H1 (cell line): ENCODE measurements around the gene OR52I1. TPM values are rescaled to one million over a fixed set of nuclear protein-coding genes. Genes with fewer than 3 reads are reported as not detected.

Source experiments
- CTCF ChIA-PET: fragments of 300-600 bp; sonication (Branson Sonifier 250); formaldehyde crosslinking; loops from one replicate; lab custom pipeline; 2021; ENCODE audit not compliant: partially characterized antibody; lab: Charles Lee
- POLR2A ChIA-PET: fragments of 300-600 bp; sonication (Branson Sonifier 250); formaldehyde crosslinking; loops from one replicate; lab custom pipeline; 2021; ENCODE audit warnings: inconsistent platforms; ENCODE audit not compliant: partially characterized antibody; lab: Charles Lee
- DNase-seq, 2 experiments: peaks; one replicate each; pipeline versions ENCODE4 v3.0.0 to v3.0.0-alpha.2; 2010 to 2022; ENCODE audit warnings: low spot score in 2 of 2, low read depth in 1 of 2, mixed read lengths in 1 of 2
- FAIRE-seq: peaks from 2 replicates; lab custom pipeline; 2011; peaks lifted over from hg19 to GRCh38; lab: Jason Lieb, UNC
- H2AFZ ChIP-seq: 2 replicates; pipeline ENCODE4 v1.8.1; 2012; ENCODE audit warnings: low read length, inconsistent platforms
- H2AK5ac ChIP-seq: 2 replicates; pipeline ENCODE4 v1.6.1; 2013; ENCODE audit warnings: low read depth, low read length
- H2BK120ac ChIP-seq: replicated peaks from 2 replicates; pipeline ENCODE3; 2013; ENCODE audit warnings: low read depth, low read length, inconsistent platforms
- H2BK12ac ChIP-seq: 2 replicates; pipeline ENCODE4 v1.6.1; 2013; ENCODE audit warnings: low read depth, low read length
- H2BK15ac ChIP-seq: 2 replicates; pipeline ENCODE4 v1.6.1; 2013; ENCODE audit warnings: low read length
- H2BK20ac ChIP-seq: 2 replicates; pipeline ENCODE4 v1.6.1; 2013; ENCODE audit warnings: low read length
- H2BK5ac ChIP-seq: 2 replicates; pipeline ENCODE4 v1.6.1; 2013; ENCODE audit warnings: low read depth, low read length
- H3K14ac ChIP-seq: 2 replicates; pipeline ENCODE4 v1.6.1; 2013; ENCODE audit warnings: inconsistent platforms; ENCODE audit not compliant: insufficient read length
- H3K18ac ChIP-seq: 2 replicates; pipeline ENCODE4 v1.6.1; 2013; ENCODE audit warnings: low read length; ENCODE audit errors: extremely low read depth
- H3K23ac ChIP-seq: 2 replicates; pipeline ENCODE4 v1.6.1; 2013; ENCODE audit warnings: inconsistent platforms; ENCODE audit not compliant: insufficient read length
- H3K23me2 ChIP-seq: 2 replicates; pipeline ENCODE4 v1.6.1; 2013; ENCODE audit warnings: low read depth, low read length
- H3K27ac ChIP-seq: 2 replicates; pipeline ENCODE4 v1.6.1; 2011; ENCODE audit warnings: low read depth, low read length, inconsistent platforms
- H3K27me3 ChIP-seq, 4 experiments: replicated peaks in 1 of 4; 1 replicate in 1 of 4; 2 replicates in 3 of 4; pipeline versions ENCODE4 v1.6.1 to v1.8.1; 2011 to 2013; ENCODE audit warnings: low read length in 3 of 4, mild to moderate bottlenecking in 3 of 4, inconsistent platforms in 2 of 4, mixed read lengths in 2 of 4, moderate library complexity in 1 of 4; ENCODE audit not compliant: control insufficient read depth in 3 of 4, insufficient read depth in 3 of 4; ENCODE audit errors: extremely low read depth in 1 of 4
- H3K36me3 ChIP-seq, 4 experiments: 2 replicates each; pipeline versions ENCODE4 v1.6.1 to v1.8.1; 2011 to 2013; ENCODE audit warnings: mild to moderate bottlenecking in 4 of 4, low read length in 3 of 4, moderate library complexity in 2 of 4, control low read depth in 1 of 4, inconsistent platforms in 1 of 4; ENCODE audit not compliant: insufficient read depth in 4 of 4, control insufficient read depth in 2 of 4
- H3K4ac ChIP-seq: replicated peaks from 2 replicates; pipeline ENCODE3; 2013; ENCODE audit warnings: low read length, low read depth, mixed read lengths, inconsistent platforms; ENCODE audit not compliant: insufficient read length
- H3K4me1 ChIP-seq, 4 experiments: replicated peaks in 1 of 4; 1 replicate in 1 of 4; 2 replicates in 3 of 4; pipeline versions ENCODE4 v1.6.1 to v1.8.1; 2011 to 2013; ENCODE audit warnings: low read length in 3 of 4, inconsistent platforms in 2 of 4, mixed read lengths in 1 of 4; ENCODE audit not compliant: insufficient read depth in 4 of 4, control insufficient read depth in 3 of 4
- H3K4me2 ChIP-seq, 2 experiments: 2 replicates each; pipeline versions ENCODE4 v1.6.1 to v1.8.1; 2011 to 2013; ENCODE audit warnings: low read depth in 2 of 2, low read length in 2 of 2, control low read depth in 1 of 2, inconsistent platforms in 1 of 2, mild to moderate bottlenecking in 1 of 2; ENCODE audit not compliant: insufficient read depth in 1 of 2
- H3K4me3 ChIP-seq, 4 experiments: fragments of 200-600, 300-600 bp in 1 of 4; sonication (generic), shearing (Covaris generic), sonication (Bioruptor Twin) in 1 of 4; 2 replicates each; pipeline versions ENCODE4 v1.5.1 to v1.8.1; 2011 to 2016; ENCODE audit warnings: low read length in 4 of 4, low read depth in 3 of 4, control low read depth in 2 of 4, inconsistent platforms in 2 of 4, mild to moderate bottlenecking in 2 of 4, mixed read lengths in 1 of 4, moderate library complexity in 1 of 4; ENCODE audit not compliant: insufficient read depth in 2 of 4; ENCODE audit errors: extremely low read depth in 1 of 4
- H3K56ac ChIP-seq: replicated peaks from 2 replicates; pipeline ENCODE3; 2013; ENCODE audit warnings: low read depth, mild to moderate bottlenecking, mixed read lengths, low read length, inconsistent platforms; ENCODE audit not compliant: insufficient read length
- H3K79me1 ChIP-seq: 2 replicates; pipeline ENCODE4 v1.6.1; 2013; ENCODE audit warnings: low read depth, low read length, control low read depth
- H3K79me2 ChIP-seq, 2 experiments: 2 replicates each; pipeline versions ENCODE4 v1.6.1 to v1.8.1; 2012 to 2013; ENCODE audit warnings: low read length in 2 of 2, mild to moderate bottlenecking in 2 of 2, inconsistent platforms in 1 of 2; ENCODE audit not compliant: insufficient read depth in 2 of 2, control insufficient read depth in 1 of 2
- H3K9ac ChIP-seq, 4 experiments: replicated peaks in 1 of 4; 1 replicate in 1 of 4; 2 replicates in 3 of 4; pipeline versions ENCODE4 v1.6.1 to v1.8.1; 2011 to 2013; ENCODE audit warnings: low read depth in 3 of 4, low read length in 3 of 4, control low read depth in 2 of 4, mild to moderate bottlenecking in 2 of 4, moderate library complexity in 2 of 4, inconsistent platforms in 1 of 4; ENCODE audit errors: extremely low read depth in 1 of 4
- H3K9me3 ChIP-seq, 2 experiments: 2 replicates each; pipeline versions ENCODE4 v1.6.1 to v1.8.1; 2012 to 2013; ENCODE audit warnings: mild to moderate bottlenecking in 2 of 2, moderate library complexity in 2 of 2, control low read depth in 1 of 2, inconsistent platforms in 1 of 2, low read depth in 1 of 2, low read length in 1 of 2, mixed read lengths in 1 of 2; ENCODE audit not compliant: insufficient read depth in 2 of 2
- H4K20me1 ChIP-seq, 2 experiments: replicated peaks in 1 of 2; 2 replicates each; pipeline versions ENCODE3 to v1.8.1; 2011 to 2013; ENCODE audit warnings: inconsistent platforms in 2 of 2, low read length in 2 of 2, mild to moderate bottlenecking in 1 of 2; ENCODE audit not compliant: insufficient read depth in 2 of 2, control insufficient read depth in 1 of 2
- H4K5ac ChIP-seq: 2 replicates; pipeline ENCODE4 v1.6.1; 2013; ENCODE audit warnings: low read length, low read depth, mixed read lengths, inconsistent platforms; ENCODE audit not compliant: insufficient read length
- H4K8ac ChIP-seq: 2 replicates; pipeline ENCODE4 v1.8.0; 2013; ENCODE audit warnings: mild to moderate bottlenecking, moderate library complexity, low read length, inconsistent platforms; ENCODE audit not compliant: insufficient read depth; ENCODE audit errors: extremely low read depth
- H4K91ac ChIP-seq: replicated peaks from 2 replicates; pipeline ENCODE3; 2013; ENCODE audit warnings: low read length, mixed read lengths, inconsistent platforms; ENCODE audit not compliant: insufficient read length
- CBX5 ChIP-seq: fragments of 300-800, 300-1000 bp; sonication (generic); IDR thresholded peaks from 2 replicates; pipeline ENCODE4 v1.7.1; 2016; ENCODE audit warnings: antibody characterized with exemption, low read length, low read depth
- CBX8 ChIP-seq: fragments of 300-800, 300-1000 bp; sonication (generic); IDR thresholded peaks from 2 replicates; pipeline ENCODE4 v1.7.1; 2016; ENCODE audit warnings: low read depth, low read length, borderline replicate concordance
- CEBPB ChIP-seq: IDR thresholded peaks from 2 replicates; pipeline ENCODE4 v1.6.1; 2012; ENCODE audit warnings: low read depth, low read length
- CHD2 ChIP-seq: IDR thresholded peaks from 2 replicates; pipeline ENCODE4 v1.6.1; 2012; ENCODE audit warnings: low read length, improper control_type of control experiment
- FOSL1 ChIP-seq: IDR thresholded peaks from 2 replicates; pipeline ENCODE4 v1.6.1; 2011; ENCODE audit warnings: mild to moderate bottlenecking, low read depth, low read length, moderate library complexity; ENCODE audit not compliant: insufficient read depth
- HDAC2 ChIP-seq, 2 experiments: fragments of 300-600 bp in 1 of 2; sonication (generic) in 1 of 2; IDR thresholded peaks; 2 replicates each; pipeline ENCODE4 v1.6.1; 2011 to 2012; ENCODE audit warnings: low read depth in 2 of 2, low read length in 2 of 2, mild to moderate bottlenecking in 2 of 2, moderate library complexity in 2 of 2, borderline replicate concordance in 1 of 2, inconsistent platforms in 1 of 2
- JUND ChIP-seq: IDR thresholded peaks from 2 replicates; pipeline ENCODE4 v1.6.1; 2011; ENCODE audit warnings: mild to moderate bottlenecking, improper control_type of control experiment, low read length
- NANOG ChIP-seq: IDR thresholded peaks from 2 replicates; pipeline ENCODE4 v1.6.1; 2011; ENCODE audit warnings: low read length, low read depth, mild to moderate bottlenecking, inconsistent platforms; ENCODE audit not compliant: insufficient read depth, poor library complexity, severe bottlenecking
- RAD21 ChIP-seq, 2 experiments: IDR thresholded peaks in 1 of 2; conservative IDR thresholded peaks in 1 of 2; 2 replicates each; pipeline ENCODE4 v1.6.1; 2011; ENCODE audit warnings: low read depth in 2 of 2, low read length in 2 of 2, improper control_type of control experiment in 1 of 2, inconsistent platforms in 1 of 2, mild to moderate bottlenecking in 1 of 2, moderate library complexity in 1 of 2
- RXRA ChIP-seq: IDR thresholded peaks from 2 replicates; pipeline ENCODE4 v1.6.1; 2011; ENCODE audit warnings: low read depth, mild to moderate bottlenecking, low read length, moderate library complexity; ENCODE audit not compliant: insufficient read depth
- TAF1 ChIP-seq: IDR thresholded peaks from 2 replicates; pipeline ENCODE4 v1.6.1; 2011; ENCODE audit warnings: mild to moderate bottlenecking, low read depth, low read length
- TCF12 ChIP-seq: IDR thresholded peaks from 2 replicates; pipeline ENCODE4 v1.6.1; 2011; ENCODE audit warnings: low read depth, mild to moderate bottlenecking, low read length
- WGBS, 2 experiments: shearing (Covaris generic) in 1 of 2; methylation state at CpG; one replicate each; pipeline versions ENCODE4 v1.1.6 to v1.1.7; 2013 to 2015; ENCODE audit warnings: low lambda C conversion rate in 2 of 2, mixed read lengths in 2 of 2, inconsistent platforms in 1 of 2, low coverage in 1 of 2, missing lambda C conversion rate in 1 of 2; ENCODE audit not compliant: insufficient replicate concordance in 2 of 2, insufficient coverage in 1 of 2, insufficient read length in 1 of 2; ENCODE audit errors: extremely low coverage in 1 of 2, missing lambda C conversion rate in 1 of 2; 5-methylcytosine and 5-hydroxymethylcytosine counted together
- polyA plus RNA-seq, 7 experiments: library from polyadenylated mRNA; depleted of rRNA in 3 of 7; stranded (reverse) in 5 of 7; unstranded in 2 of 7; fragments of >200 nt in 5 of 7; fragments of 200-250 nt in 2 of 7; gene quantifications; 1 replicate in 5 of 7; 2 replicates in 1 of 7; 4 replicates in 1 of 7; pipeline versions ENCODE4 v1.2.1 to v1.2.3, GENCODE V29; 2011 to 2013; ENCODE audit warnings: missing spikeins in 2 of 7, mixed read lengths in 2 of 7
- total RNA-seq: library from RNA; stranded (reverse); fragmentation: NEBNext Ultra II Directional; extraction: Animal tissue kit (Norgen Biotek cat#: 25700); gene quantifications from 2 replicates; pipeline ENCODE4 v1.2.1, GENCODE V29; 2021
- TF ChIP-seq, protein P1 (sequence below): IDR thresholded peaks from 2 replicates; pipeline ENCODE4 v1.6.1; 2011; ENCODE audit warnings: low read length, improper control_type of control experiment

The OR52I1 gene
- total and polyA plus RNA-seq, 2 of the 8 experiments (the other 6 are each of a cell fraction or from before 2014, with no cell fraction given) = not detected

DNA sequence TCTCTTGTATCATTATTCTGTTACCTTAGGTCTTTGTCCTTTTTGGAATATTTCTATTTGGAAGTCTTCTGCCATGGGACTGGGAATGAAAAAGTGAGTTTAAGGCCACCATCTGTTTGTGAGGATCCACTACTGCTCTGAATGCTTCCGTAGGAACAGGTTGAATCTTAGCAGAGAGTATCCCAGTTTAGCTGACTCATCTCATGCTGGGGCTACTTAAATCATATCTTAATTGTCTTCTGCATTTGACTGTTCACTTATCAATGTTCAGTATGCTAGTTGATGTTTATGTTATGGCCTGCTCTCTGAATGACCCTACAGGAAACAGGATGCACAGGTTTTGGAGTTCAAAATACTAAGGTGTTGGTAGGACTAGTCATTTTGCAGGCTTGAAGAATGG lies 13.7 kb upstream of the OR52I1 start:
- Histone ChIP-seq H2BK5ac (no peak overlapping the region), H4K20me1 (no peaks in the 10 kb centered on the region), H3K56ac (no peak overlapping the region), H2AFZ (no peak overlapping the region), H3K4me1 (no peaks in the 10 kb centered on the region; a peak in 1 of 7 replicates), H3K14ac (no peak overlapping the region), H3K4ac (no peak overlapping the region), H4K91ac (no peak overlapping the region), H3K23ac (no peak overlapping the region), H3K27ac (no peak overlapping the region), H3K79me2 (no peaks in the 10 kb centered on the region), H3K36me3 (no peaks in the 10 kb centered on the region), H3K4me3 (no peak overlapping the region), H4K8ac (no peak overlapping the region), H3K79me1 (no peaks in the 10 kb centered on the region), H3K27me3 (no peaks in the 10 kb centered on the region), H3K9ac (no peak overlapping the region), H2BK20ac (no peak overlapping the region), H2BK12ac (no peak overlapping the region), H2BK120ac (no peak overlapping the region), H4K5ac (no peak overlapping the region), H3K4me2 (no peak overlapping the region), H2AK5ac (no peak overlapping the region), H3K9me3 (no peaks in the 10 kb centered on the region), H2BK15ac (no peak overlapping the region), H3K23me2 (no peaks in the 10 kb centered on the region), H3K18ac (no peak overlapping the region)
- ChIA-PET POLR2A (no interaction called here), CTCF (interaction anchor here (1.4 to 5.3 kb wide), 2 partner anchors 40 to 393 kb away, joined by 4 to 20 read pairs; no protein-coding TSS in a partner anchor)
- WGBS, 2 experiments = 100% methylated on average over 1 of the region's 1 CpG; no CpG with 5 or more reads in 1 of the 2 experiments
- DNase-seq = no peak
- FAIRE-seq = no peak
- TF ChIP-seq TCF12 (no peak), FOSL1 (no peak), HDAC2 (IDR thresholded peaks at IDR 0.05; ENCODE audit: borderline replicate concordance in 1 of 2, low read depth in 2 of 2, low read length in 2 of 2) (no peak), CHD2 (no peak), NANOG (no peak), JUND (no peak), RXRA (no peak), CBX5 (no peak), CBX8 (no peak), TAF1 (no peak), RAD21 (IDR thresholded peaks at IDR 0.05 in 1 of 2, conservative IDR thresholded peaks at IDR 0.05 in 1 of 2; ENCODE audit: low read depth in 2 of 2, low read length in 2 of 2) (no peak), CEBPB (no peak)
- TF ChIP-seq, protein P1, sequence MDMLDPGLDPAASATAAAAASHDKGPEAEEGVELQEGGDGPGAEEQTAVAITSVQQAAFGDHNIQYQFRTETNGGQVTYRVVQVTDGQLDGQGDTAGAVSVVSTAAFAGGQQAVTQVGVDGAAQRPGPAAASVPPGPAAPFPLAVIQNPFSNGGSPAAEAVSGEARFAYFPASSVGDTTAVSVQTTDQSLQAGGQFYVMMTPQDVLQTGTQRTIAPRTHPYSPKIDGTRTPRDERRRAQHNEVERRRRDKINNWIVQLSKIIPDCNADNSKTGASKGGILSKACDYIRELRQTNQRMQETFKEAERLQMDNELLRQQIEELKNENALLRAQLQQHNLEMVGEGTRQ = no peak
